GM12878 (cell line): ENCODE measurements around the gene OLA1. TPM values are rescaled to one million over a fixed set of nuclear protein-coding genes. Genes with fewer than 3 reads are reported as not detected.

Experiments used
- ATAC-seq: fragments of 200-7000 bp; cut with Tn5 transposase; 3 replicates; pipeline ENCODE4 v1.9.1; 2020; ENCODE audit warnings: mild to moderate bottlenecking, moderate library complexity
- BruUV-seq: library from RNA; stranded (reverse); fragments of 400-500 nt; replicated peaks from 2 replicates; lab custom pipeline; 2021; lab: Mats Ljungman, UMichigan
- CTCF ChIA-PET: fragments of 300-600 bp; sonication (Branson Sonifier 250); formaldehyde crosslinking; extraction: SDS; loops from one replicate; lab custom pipeline; 2021; ENCODE audit warnings: inconsistent platforms; lab: Yijun Ruan, JAX
- POLR2A ChIA-PET: fragments of 350-600 bp; formaldehyde crosslinking; extraction: SDS; loops from one replicate; lab custom pipeline; 2021; ENCODE audit warnings: inconsistent platforms; lab: Charles Lee
- RAD21 ChIA-PET: fragments of 300-600 bp; sonication (Branson Sonifier 250); formaldehyde crosslinking; loops from one replicate; lab custom pipeline; 2023; ENCODE audit warnings: antibody characterized with exemption; ENCODE audit not compliant: unreplicated experiment; lab: Charles Lee
- SMC1A ChIA-PET: fragments of 300-600 bp; sonication (Branson Sonifier 250); formaldehyde crosslinking; loops from one replicate; lab custom pipeline; 2023; ENCODE audit not compliant: unreplicated experiment, uncharacterized antibody; lab: Charles Lee
- DNase-seq: peaks from one replicate; pipeline ENCODE4 v3.0.0-alpha.2; 2011; ENCODE audit warnings: low read depth, low spot score
- FAIRE-seq: peaks from 3 replicates; lab custom pipeline; 2011; peaks lifted over from hg19 to GRCh38; lab: Jason Lieb, UNC
- H2AFZ ChIP-seq: 2 replicates; pipeline ENCODE4 v1.6.0; 2011; ENCODE audit warnings: low read depth, low read length, control low read depth; ENCODE audit not compliant: control insufficient read depth
- H3K27ac ChIP-seq: 2 replicates; pipeline ENCODE4 v1.5.1; 2011; ENCODE audit warnings: control low read depth; ENCODE audit not compliant: control insufficient read depth, insufficient read depth
- H3K27me3 ChIP-seq, 2 experiments: replicated peaks in 1 of 2; 2 replicates each; pipeline versions ENCODE4 v1.6.0 to v1.6.1; 2011; ENCODE audit warnings: low read length in 1 of 2; ENCODE audit not compliant: control insufficient read depth in 2 of 2, insufficient read depth in 2 of 2
- H3K36me3 ChIP-seq, 2 experiments: 2 replicates each; pipeline ENCODE4 v1.5.1; 2011; ENCODE audit warnings: low read length in 1 of 2; ENCODE audit not compliant: control insufficient read depth in 2 of 2, insufficient read depth in 2 of 2
- H3K4me1 ChIP-seq: 2 replicates; pipeline ENCODE4 v1.6.1; 2011; ENCODE audit warnings: mild to moderate bottlenecking, low read length, moderate library complexity, mixed read lengths; ENCODE audit not compliant: control insufficient read depth, insufficient read depth
- H3K4me2 ChIP-seq: 2 replicates; pipeline ENCODE4 v1.6.0; 2011; ENCODE audit warnings: control low read depth; ENCODE audit not compliant: control insufficient read depth, insufficient read depth
- H3K4me3 ChIP-seq: fragments of 200-600 bp; sonication (generic); 2 replicates; pipeline ENCODE4 v1.5.1; 2016
- H3K79me2 ChIP-seq: 2 replicates; pipeline ENCODE4 v1.6.0; 2011; ENCODE audit warnings: low read length; ENCODE audit not compliant: control insufficient read depth, insufficient read depth
- H3K9ac ChIP-seq: 2 replicates; pipeline ENCODE4 v1.8.0; 2011; ENCODE audit warnings: low read length, control low read depth, mixed read lengths; ENCODE audit not compliant: control insufficient read depth, insufficient read depth
- H3K9me3 ChIP-seq: replicated peaks from 3 replicates; pipeline ENCODE4 v1.5.1; 2011; ENCODE audit warnings: mild to moderate bottlenecking, low read length; ENCODE audit not compliant: control insufficient read depth, insufficient read depth
- H4K20me1 ChIP-seq: 2 replicates; pipeline ENCODE4 v1.6.0; 2011; ENCODE audit not compliant: control insufficient read depth, insufficient read depth
- CREM ChIP-seq: IDR thresholded peaks from 2 replicates; pipeline ENCODE4 v1.6.1; 2014; ENCODE audit warnings: antibody characterized with exemption, low read depth
- GABPA ChIP-seq: IDR thresholded peaks from 2 replicates; pipeline ENCODE4 v1.6.1; 2014; ENCODE audit warnings: antibody characterized with exemption, low read depth, mild to moderate bottlenecking, inconsistent platforms
- HDAC2 ChIP-seq: fragments of 200-600 bp; sonication (generic); IDR thresholded peaks from 2 replicates; pipeline ENCODE4 v1.6.1; 2017
- JUND ChIP-seq: IDR thresholded peaks from 2 replicates; pipeline ENCODE4 v1.6.1; 2012; ENCODE audit warnings: low read depth, mild to moderate bottlenecking, low read length, improper control_type of control experiment, moderate library complexity
- NFYA ChIP-seq: IDR thresholded peaks from 2 replicates; pipeline ENCODE4 v1.6.1; 2011; ENCODE audit warnings: low read depth, mild to moderate bottlenecking, low read length, improper control_type of control experiment, borderline replicate concordance
- PAX8 ChIP-seq: fragments of 450-650 bp; IDR thresholded peaks from 2 replicates; pipeline ENCODE4 v1.6.1; 2017; ENCODE audit warnings: mild to moderate bottlenecking, moderate library complexity
- POLR2A ChIP-seq: IDR thresholded peaks from 2 replicates; pipeline ENCODE4 v1.6.1; 2011; ENCODE audit warnings: low read depth, mild to moderate bottlenecking, low read length
- SP1 ChIP-seq: IDR thresholded peaks from one replicate; pipeline ENCODE4 v1.6.1; 2011; ENCODE audit warnings: low read depth, low read length
- TCF3 ChIP-seq: IDR thresholded peaks from 2 replicates; pipeline ENCODE4 v1.6.1; 2012; ENCODE audit warnings: low read depth, mild to moderate bottlenecking, low read length, borderline replicate concordance; ENCODE audit not compliant: insufficient read depth
- TCF7 ChIP-seq: IDR thresholded peaks from 2 replicates; pipeline ENCODE4 v1.6.1; 2014; ENCODE audit warnings: antibody characterized with exemption, borderline replicate concordance
- YY1 ChIP-seq: IDR thresholded peaks from 2 replicates; pipeline ENCODE4 v1.6.1; 2011; ENCODE audit warnings: low read depth, mild to moderate bottlenecking, low read length
- ZBED1 ChIP-seq: IDR thresholded peaks from 2 replicates; pipeline ENCODE4 v1.6.1; 2016; ENCODE audit warnings: borderline replicate concordance
- WGBS: methylation state at CpG from one replicate; pipeline ENCODE4 v1.1.6; 2016; ENCODE audit warnings: low lambda C conversion rate; ENCODE audit not compliant: insufficient replicate concordance, insufficient coverage; ENCODE audit errors: missing lambda C conversion rate; 5-methylcytosine and 5-hydroxymethylcytosine counted together
- in situ Hi-C: fragments of 300-500 bp; cut with MboI; formaldehyde crosslinking; loops from 9 replicates; pipeline ENCODE4 v1.14.3; 2018; ENCODE audit warnings: mixed read lengths
- intact Hi-C: fragments of 100-400 bp; cut with micrococcal nuclease; formaldehyde crosslinking; loops from one replicate; pipeline ENCODE4 v1.14.2; 2022; ENCODE audit not compliant: unreplicated experiment
- polyA plus RNA-seq, 11 experiments: library from polyadenylated mRNA; depleted of rRNA in 4 of 11; unstranded in 6 of 11; stranded (reverse) in 5 of 11; fragments of >200 nt; fragmentation: Nextera tagmentation in 4 of 11; fragmentation: Illumina TruSeq in 1 of 11; extraction: Ambion mirVana in 4 of 11; extraction: Trizol in 1 of 11; gene quantifications; 1 replicate in 1 of 11; 2 replicates in 10 of 11; pipeline versions ENCODE4 v1.2.1 to v1.2.3, GENCODE V29; 2011 to 2016; ENCODE audit warnings: inconsistent platforms in 2 of 11, missing spikeins in 2 of 11, low read depth in 1 of 11
- total RNA-seq, 4 experiments: library from RNA; depleted of rRNA in 3 of 4; stranded (reverse); fragments of >200 nt in 3 of 4; fragmentation: Illumina TruSeq in 1 of 4; extraction: Trizol in 1 of 4; gene quantifications; 2 replicates each; pipeline versions ENCODE4 v1.2.1 to v1.2.3, GENCODE V29; 2013 to 2021
- TF ChIP-seq, protein P1 (sequence below): fragments of 450-650 bp; IDR thresholded peaks from 2 replicates; pipeline ENCODE4 v1.6.1; 2016; ENCODE audit warnings: mild to moderate bottlenecking
- TF ChIP-seq, protein P2 (sequence below): fragments of 450-650 bp; IDR thresholded peaks from 2 replicates; pipeline ENCODE4 v1.6.1; 2017; ENCODE audit warnings: mild to moderate bottlenecking, moderate library complexity

Gene OLA1
- total and polyA plus RNA-seq, 10 of the 15 experiments (the other 5 are each of a cell fraction or from before 2014, with no cell fraction given) = 107 to 238 (median 142) TPM

DNA sequence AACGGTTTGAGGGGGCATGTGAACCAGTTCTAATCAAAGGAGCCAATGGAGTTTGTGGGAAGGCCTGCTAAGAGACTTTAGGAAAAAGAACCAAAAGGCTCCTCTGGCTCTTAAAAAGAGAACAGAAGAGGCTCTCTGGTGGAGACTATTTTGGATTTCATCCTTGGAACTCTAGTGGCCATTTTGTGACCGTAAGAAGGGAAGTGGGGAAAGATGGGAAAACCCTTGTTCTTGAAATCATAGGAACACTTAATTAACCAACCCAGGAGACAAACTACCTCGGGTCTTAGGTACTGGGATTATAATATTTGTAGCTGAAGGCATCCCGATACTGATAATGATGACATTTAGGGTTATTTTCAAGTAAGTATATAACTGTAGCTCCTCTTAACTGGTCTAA is 157.9 kb downstream of the OLA1 start:
- intact Hi-C loops (no loop called here), in situ Hi-C loops (no loop called here)
- Histone ChIP-seq H3K9ac (no peak overlapping the region), H3K9me3 (no peaks in the 10 kb centered on the region), H3K79me2 (no peaks in the 10 kb centered on the region), H3K36me3 (no peaks in the 10 kb centered on the region), H2AFZ (no peak overlapping the region), H3K4me2 (no peak overlapping the region), H3K4me1 (no peaks in the 10 kb centered on the region), H4K20me1 (no peaks in the 10 kb centered on the region), H3K27ac (no peak overlapping the region), H3K4me3 (no peak overlapping the region), H3K27me3 (no peaks in the 10 kb centered on the region)
- SMC1A ChIA-PET = no interaction called here
- RAD21 ChIA-PET = no interaction called here
- CTCF ChIA-PET = interaction anchor here (0.6 kb wide), 1 partner anchor 296 kb away, joined by 3 read pairs; no protein-coding TSS in a partner anchor
- POLR2A ChIA-PET = interaction anchor here (0.6 kb wide), 1 partner anchor 9 kb away, joined by 4 read pairs; no protein-coding TSS in a partner anchor
- FAIRE-seq = no peak
- BruUV-seq = no TSS peak
- ATAC-seq = no peak
- TF ChIP-seq CREM (no peak), HDAC2 (no peak), SP1 (no peak), TCF7 (no peak), GABPA (no peak), YY1 (no peak), PAX8 (no peak), ZBED1 (no peak), TCF3 (no peak), POLR2A (no peak), NFYA (no peak), JUND (no peak)
- TF ChIP-seq, protein P1, sequence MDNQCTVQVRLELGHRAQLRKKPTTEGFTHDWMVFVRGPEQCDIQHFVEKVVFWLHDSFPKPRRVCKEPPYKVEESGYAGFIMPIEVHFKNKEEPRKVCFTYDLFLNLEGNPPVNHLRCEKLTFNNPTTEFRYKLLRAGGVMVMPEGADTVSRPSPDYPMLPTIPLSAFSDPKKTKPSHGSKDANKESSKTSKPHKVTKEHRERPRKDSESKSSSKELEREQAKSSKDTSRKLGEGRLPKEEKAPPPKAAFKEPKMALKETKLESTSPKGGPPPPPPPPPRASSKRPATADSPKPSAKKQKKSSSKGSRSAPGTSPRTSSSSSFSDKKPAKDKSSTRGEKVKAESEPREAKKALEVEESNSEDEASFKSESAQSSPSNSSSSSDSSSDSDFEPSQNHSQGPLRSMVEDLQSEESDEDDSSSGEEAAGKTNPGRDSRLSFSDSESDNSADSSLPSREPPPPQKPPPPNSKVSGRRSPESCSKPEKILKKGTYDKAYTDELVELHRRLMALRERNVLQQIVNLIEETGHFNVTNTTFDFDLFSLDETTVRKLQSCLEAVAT = no peak
- TF ChIP-seq, protein P2, sequence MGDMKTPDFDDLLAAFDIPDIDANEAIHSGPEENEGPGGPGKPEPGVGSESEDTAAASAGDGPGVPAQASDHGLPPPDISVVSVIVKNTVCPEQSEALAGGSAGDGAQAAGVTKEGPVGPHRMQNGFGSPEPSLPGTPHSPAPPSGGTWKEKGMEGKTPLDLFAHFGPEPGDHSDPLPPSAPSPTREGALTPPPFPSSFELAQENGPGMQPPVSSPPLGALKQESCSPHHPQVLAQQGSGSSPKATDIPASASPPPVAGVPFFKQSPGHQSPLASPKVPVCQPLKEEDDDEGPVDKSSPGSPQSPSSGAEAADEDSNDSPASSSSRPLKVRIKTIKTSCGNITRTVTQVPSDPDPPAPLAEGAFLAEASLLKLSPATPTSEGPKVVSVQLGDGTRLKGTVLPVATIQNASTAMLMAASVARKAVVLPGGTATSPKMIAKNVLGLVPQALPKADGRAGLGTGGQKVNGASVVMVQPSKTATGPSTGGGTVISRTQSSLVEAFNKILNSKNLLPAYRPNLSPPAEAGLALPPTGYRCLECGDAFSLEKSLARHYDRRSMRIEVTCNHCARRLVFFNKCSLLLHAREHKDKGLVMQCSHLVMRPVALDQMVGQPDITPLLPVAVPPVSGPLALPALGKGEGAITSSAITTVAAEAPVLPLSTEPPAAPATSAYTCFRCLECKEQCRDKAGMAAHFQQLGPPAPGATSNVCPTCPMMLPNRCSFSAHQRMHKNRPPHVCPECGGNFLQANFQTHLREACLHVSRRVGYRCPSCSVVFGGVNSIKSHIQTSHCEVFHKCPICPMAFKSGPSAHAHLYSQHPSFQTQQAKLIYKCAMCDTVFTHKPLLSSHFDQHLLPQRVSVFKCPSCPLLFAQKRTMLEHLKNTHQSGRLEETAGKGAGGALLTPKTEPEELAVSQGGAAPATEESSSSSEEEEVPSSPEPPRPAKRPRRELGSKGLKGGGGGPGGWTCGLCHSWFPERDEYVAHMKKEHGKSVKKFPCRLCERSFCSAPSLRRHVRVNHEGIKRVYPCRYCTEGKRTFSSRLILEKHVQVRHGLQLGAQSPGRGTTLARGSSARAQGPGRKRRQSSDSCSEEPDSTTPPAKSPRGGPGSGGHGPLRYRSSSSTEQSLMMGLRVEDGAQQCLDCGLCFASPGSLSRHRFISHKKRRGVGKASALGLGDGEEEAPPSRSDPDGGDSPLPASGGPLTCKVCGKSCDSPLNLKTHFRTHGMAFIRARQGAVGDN = no peak
- DNase-seq = no peak
- 86% methylated on average over 4 of the region's 4 CpGs for WGBS
